T-helper 2 cell (primary cell): ENCODE data around the gene SH2B3.
A peak's percentile ranks its signal among the peaks of the same experiment; 100 is the strongest.
"Not testable (repeated sequence)": the region's sequence is repeated elsewhere in the genome, so short reads cannot be mapped to it uniquely, and the experiment has no call there.

ENCODE experiments used
- DNase-seq, 5 experiments: peaks; one replicate each; pipeline versions ENCODE4 v3.0.0 to v3.0.0-alpha.2; 2012 to 2022

Gene SH2B3

GRCh38 chr12:111467092-111467856 is 61.6 kb downstream of the SH2B3 start:
- DNase-seq: no peak

- no peak for DNase-seq
Measured at GRCh38 chr12:111467857-111468241, 62.1 kb downstream of the SH2B3 start.

GRCh38 chr12:111469401-111469800 is 63.7 kb downstream of the SH2B3 start:
- DNase-seq: no peak

GRCh38 chr12:111471236-111471635 is 65.5 kb downstream of the SH2B3 start:
- no peak for DNase-seq

GRCh38 chr12:111482462-111482861 is 76.7 kb downstream of the SH2B3 start:
- peak in 1 of 5 experiments; percentile 18 for DNase-seq

GRCh38 chr12:111488271-111488670 is 82.5 kb downstream of the SH2B3 start:
- DNase-seq: no peak

- no peak for DNase-seq
Measured at GRCh38 chr12:111488798-111489197, 83.1 kb downstream of the SH2B3 start.

- not testable (repeated sequence) for DNase-seq
Measured at GRCh38 chr12:111492979-111493378, 87.3 kb downstream of the SH2B3 start.

GRCh38 chr12:111494676-111495075 is 89.0 kb downstream of the SH2B3 start:
- DNase-seq: no peak
